Panc1 (cell line): Measurements from ENCODE around the gene MAPK10.

Source experiments
- TF ChIP-seq, protein P1 (sequence below): fragments of 450-650 bp; IDR thresholded peaks from 2 replicates; pipeline ENCODE4 v1.5.1; 2017; ENCODE audit warnings: mild to moderate bottlenecking
- TF ChIP-seq, protein P2 (sequence below), 2 experiments: IDR thresholded peaks; 2 replicates each; pipeline ENCODE4 v1.6.1; 2011 to 2012; ENCODE audit warnings: low read depth in 2 of 2, control low read depth in 1 of 2, low read length in 1 of 2, mild to moderate bottlenecking in 1 of 2, moderate library complexity in 1 of 2; ENCODE audit not compliant: insufficient read depth in 1 of 2

DNA sequence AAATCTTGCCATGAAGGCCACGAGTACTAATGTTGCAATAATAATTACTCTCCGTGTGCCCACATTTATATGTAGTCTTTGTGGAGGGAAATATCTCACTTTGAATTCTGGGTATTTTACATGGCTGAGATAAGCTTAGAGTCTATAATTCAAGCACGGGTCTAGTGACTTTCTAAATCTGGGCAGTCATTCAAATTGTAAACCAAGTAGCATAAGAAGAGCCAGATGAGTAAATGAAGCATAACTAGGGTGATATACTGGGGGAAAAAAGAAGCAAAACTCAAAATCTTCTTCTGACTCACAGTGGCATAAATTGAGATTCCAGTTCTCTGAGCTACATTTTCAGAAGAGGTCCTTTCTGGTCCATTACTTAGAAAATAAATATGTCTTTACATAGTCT, 53.0 kb downstream of the MAPK10 start:
- TF ChIP-seq, protein P1, sequence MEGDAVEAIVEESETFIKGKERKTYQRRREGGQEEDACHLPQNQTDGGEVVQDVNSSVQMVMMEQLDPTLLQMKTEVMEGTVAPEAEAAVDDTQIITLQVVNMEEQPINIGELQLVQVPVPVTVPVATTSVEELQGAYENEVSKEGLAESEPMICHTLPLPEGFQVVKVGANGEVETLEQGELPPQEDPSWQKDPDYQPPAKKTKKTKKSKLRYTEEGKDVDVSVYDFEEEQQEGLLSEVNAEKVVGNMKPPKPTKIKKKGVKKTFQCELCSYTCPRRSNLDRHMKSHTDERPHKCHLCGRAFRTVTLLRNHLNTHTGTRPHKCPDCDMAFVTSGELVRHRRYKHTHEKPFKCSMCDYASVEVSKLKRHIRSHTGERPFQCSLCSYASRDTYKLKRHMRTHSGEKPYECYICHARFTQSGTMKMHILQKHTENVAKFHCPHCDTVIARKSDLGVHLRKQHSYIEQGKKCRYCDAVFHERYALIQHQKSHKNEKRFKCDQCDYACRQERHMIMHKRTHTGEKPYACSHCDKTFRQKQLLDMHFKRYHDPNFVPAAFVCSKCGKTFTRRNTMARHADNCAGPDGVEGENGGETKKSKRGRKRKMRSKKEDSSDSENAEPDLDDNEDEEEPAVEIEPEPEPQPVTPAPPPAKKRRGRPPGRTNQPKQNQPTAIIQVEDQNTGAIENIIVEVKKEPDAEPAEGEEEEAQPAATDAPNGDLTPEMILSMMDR, result no peak
- TF ChIP-seq, protein P2, sequence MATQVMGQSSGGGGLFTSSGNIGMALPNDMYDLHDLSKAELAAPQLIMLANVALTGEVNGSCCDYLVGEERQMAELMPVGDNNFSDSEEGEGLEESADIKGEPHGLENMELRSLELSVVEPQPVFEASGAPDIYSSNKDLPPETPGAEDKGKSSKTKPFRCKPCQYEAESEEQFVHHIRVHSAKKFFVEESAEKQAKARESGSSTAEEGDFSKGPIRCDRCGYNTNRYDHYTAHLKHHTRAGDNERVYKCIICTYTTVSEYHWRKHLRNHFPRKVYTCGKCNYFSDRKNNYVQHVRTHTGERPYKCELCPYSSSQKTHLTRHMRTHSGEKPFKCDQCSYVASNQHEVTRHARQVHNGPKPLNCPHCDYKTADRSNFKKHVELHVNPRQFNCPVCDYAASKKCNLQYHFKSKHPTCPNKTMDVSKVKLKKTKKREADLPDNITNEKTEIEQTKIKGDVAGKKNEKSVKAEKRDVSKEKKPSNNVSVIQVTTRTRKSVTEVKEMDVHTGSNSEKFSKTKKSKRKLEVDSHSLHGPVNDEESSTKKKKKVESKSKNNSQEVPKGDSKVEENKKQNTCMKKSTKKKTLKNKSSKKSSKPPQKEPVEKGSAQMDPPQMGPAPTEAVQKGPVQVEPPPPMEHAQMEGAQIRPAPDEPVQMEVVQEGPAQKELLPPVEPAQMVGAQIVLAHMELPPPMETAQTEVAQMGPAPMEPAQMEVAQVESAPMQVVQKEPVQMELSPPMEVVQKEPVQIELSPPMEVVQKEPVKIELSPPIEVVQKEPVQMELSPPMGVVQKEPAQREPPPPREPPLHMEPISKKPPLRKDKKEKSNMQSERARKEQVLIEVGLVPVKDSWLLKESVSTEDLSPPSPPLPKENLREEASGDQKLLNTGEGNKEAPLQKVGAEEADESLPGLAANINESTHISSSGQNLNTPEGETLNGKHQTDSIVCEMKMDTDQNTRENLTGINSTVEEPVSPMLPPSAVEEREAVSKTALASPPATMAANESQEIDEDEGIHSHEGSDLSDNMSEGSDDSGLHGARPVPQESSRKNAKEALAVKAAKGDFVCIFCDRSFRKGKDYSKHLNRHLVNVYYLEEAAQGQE (IDR thresholded peaks at IDR 0.05; ENCODE audit: insufficient read depth in 1 of 2, low read depth in 2 of 2, low read length in 1 of 2), result no peak
